ENCODE measurements around the gene LETMD1. TPM values are rescaled to one million over a fixed set of nuclear protein-coding genes. Genes with fewer than 3 reads are reported as not detected.

LETMD1 gene
- total RNA-seq, result 32.6 and 43.7 TPM in 2 replicates

GRCh38 chr12:51047655-51048540, at the start of gene LETMD1:
Gene LETMD1 (plus strand): TSS chr12:51048327. CDS start chr12:51048357, 30 bp downstream.

GRCh38 chr12:51025836-51026638, 22.1 kb upstream of the LETMD1 start, which contains the start of gene SLC11A2:
Gene SLC11A2 (minus strand): TSS chr12:51026384. CDS start chr12:51010728, 15,656 bp downstream.

GRCh38 chr12:51083126-51083833, 35.2 kb downstream of the LETMD1 start, which contains the start of gene CSRNP2:
Gene CSRNP2 (minus strand): TSS chr12:51083596. CDS start chr12:51076561, 7,035 bp downstream.

Other genes with a start within 250 kb of the LETMD1 start
- not detected in 2 replicates for gene TMPRSS12, start 205.4 kb upstream of the LETMD1 start, total RNA-seq
- not detected in 2 replicates for gene HIGD1C, start 95.8 kb upstream of the LETMD1 start, total RNA-seq
- gene SLC11A2, start 21.9 kb upstream of the LETMD1 start, total RNA-seq, result 50.4 and 71.4 TPM in 2 replicates
- 15.6 and 19.0 TPM in 2 replicates for gene CSRNP2, start 35.3 kb downstream of the LETMD1 start, total RNA-seq
- 10.1 and 10.4 TPM in 2 replicates for gene TFCP2, start 124.8 kb downstream of the LETMD1 start, total RNA-seq
- 2.2 and 2.7 TPM in 2 replicates for gene POU6F1, start 169.7 kb downstream of the LETMD1 start, total RNA-seq
- 38.4 and 43.6 TPM in 2 replicates for gene DAZAP2, start 190.5 kb downstream of the LETMD1 start, total RNA-seq
- gene SMAGP, start 222.1 kb downstream of the LETMD1 start, total RNA-seq, result 10.2 and 13.8 TPM in 2 replicates